Fibroblast of mammary gland (primary cell): ENCODE results near the gene ATP13A5.
A peak's percentile ranks its signal among the peaks of the same experiment; 100 is the strongest.

Experiments used
- DNase-seq: peaks from one replicate; pipeline ENCODE4 v3.0.0-alpha.2; 2010; ENCODE audit warnings: low read depth
- H3K4me3 ChIP-seq: 2 replicates; pipeline ENCODE4 v1.5.1; 2011; ENCODE audit warnings: low read depth, mild to moderate bottlenecking, low read length, moderate library complexity; ENCODE audit not compliant: control insufficient read depth
- CTCF ChIP-seq: conservative IDR thresholded peaks from 2 replicates; pipeline ENCODE4 v1.5.1; 2011; ENCODE audit warnings: low read depth, low read length, inconsistent platforms; ENCODE audit not compliant: control insufficient read depth, insufficient read depth

ATP13A5 gene

GRCh38 chr3:193400304-193400703 is 21.8 kb upstream of the ATP13A5 start:
- no peak overlapping the region for H3K4me3 ChIP-seq
- no peak for TF ChIP-seq CTCF
- DNase-seq, result no peak

- no peak overlapping the region for H3K4me3 ChIP-seq
- no peak for TF ChIP-seq CTCF
- peak; percentile 1 for DNase-seq
Observed at GRCh38 chr3:193396451-193397244, 18.1 kb upstream of the ATP13A5 start.

- DNase-seq, result no peak
- TF ChIP-seq CTCF, result no peak
Observed at GRCh38 chr3:193391902-193392301, 13.3 kb upstream of the ATP13A5 start.

GRCh38 chr3:193389335-193389734 is 10.8 kb upstream of the ATP13A5 start:
- H3K4me3 ChIP-seq, result no peak overlapping the region
- TF ChIP-seq CTCF, result no peak
- DNase-seq, result no peak

More at GRCh38 chr3:193391902-193392301, 13.3 kb upstream of the ATP13A5 start:
- no peak overlapping the region for H3K4me3 ChIP-seq

DNA sequence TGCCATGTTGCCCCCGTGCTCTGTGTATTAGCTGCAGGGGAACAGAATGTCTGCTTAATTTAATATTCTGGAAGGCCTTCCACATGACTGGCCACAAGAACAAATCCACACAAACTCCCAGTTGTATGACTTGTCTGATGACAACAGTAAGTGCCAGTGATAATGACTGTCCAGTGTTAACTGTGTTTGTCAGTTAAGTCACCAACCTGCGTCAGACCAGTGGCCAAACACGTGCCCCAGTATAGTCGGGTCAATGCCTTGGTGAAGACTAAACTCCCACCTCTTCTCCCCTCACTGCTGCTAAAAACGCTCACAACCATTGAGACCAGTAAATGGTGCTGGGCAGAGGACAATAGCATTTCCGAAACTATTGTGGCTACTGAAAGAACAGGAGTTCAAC is 9.8 kb upstream of the ATP13A5 start:
- H3K4me3 ChIP-seq, result no peak overlapping the region
- DNase-seq, result no peak
- TF ChIP-seq CTCF, result no peak

DNA sequence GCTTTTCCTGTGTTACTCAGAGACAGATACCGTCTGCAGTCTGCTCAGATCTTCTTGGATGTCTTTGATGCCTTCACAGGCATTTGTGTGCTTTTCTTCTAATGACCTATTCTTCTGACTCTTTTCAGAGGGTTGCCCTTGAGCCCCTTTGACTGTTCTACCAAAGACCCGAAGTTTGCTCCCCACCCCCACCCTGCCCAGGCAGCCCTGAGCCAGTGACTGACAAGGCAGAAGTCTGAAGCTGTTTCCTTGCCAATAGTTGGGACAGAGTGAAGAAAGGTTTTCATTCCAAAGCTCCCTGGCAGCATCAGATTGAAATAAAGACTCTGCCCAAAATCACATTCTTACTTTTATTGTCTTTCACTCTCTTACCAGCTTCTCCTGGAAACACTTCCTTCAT is 9.0 kb upstream of the ATP13A5 start:
- H3K4me3 ChIP-seq, result no peak overlapping the region
- no peak for TF ChIP-seq CTCF
- DNase-seq, result no peak
